Measurements from ENCODE around the gene CRIM1. TPM values are rescaled to one million over a fixed set of nuclear protein-coding genes. Genes with fewer than 3 reads are reported as not detected.

CRIM1 gene
- total RNA-seq, 1 donor from 2014 or later = 25.8 TPM

DNA sequence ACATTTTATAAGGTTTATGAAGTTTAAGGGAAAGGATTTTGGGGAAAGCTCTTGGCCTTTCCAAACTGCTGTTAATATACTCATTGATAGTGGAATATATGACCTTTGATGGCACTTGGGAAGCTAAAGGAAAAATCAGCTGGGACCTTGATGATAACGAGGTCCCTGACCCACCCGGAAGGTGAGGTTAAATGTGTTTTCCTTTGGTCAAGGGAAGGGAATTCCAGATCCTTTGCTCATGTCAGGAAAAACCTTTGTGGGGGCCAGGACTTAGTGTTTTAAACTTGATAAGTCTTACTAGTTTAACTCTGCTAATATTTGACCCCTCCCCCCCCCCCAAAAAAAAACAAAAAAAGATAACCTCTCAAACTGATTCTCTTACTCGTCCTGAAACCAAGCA, 50.7 kb downstream of the CRIM1 start:
- Mint-ChIP-seq H3K27me3 (no peaks in the 10 kb centered on the region), H3K36me3 (ENCODE audit: insufficient read depth) (no peaks in the 10 kb centered on the region), H3K4me1 (ENCODE audit: low read depth) (peaks cover 8% of the 10 kb centered on the region), H3K4me3 (ENCODE audit: low read depth) (no peak overlapping the region), H3K27ac (no peak overlapping the region), H3K9me3 (ENCODE audit: low read depth) (no peaks in the 10 kb centered on the region)
- TF ChIP-seq CTCF (IDR thresholded peaks at IDR 0.05; ENCODE audit: unreplicated experiment) = no peak
- no peak for DNase-seq (ENCODE audit: low spot score, unreplicated experiment)

GRCh38 chr2:36407413-36407812, 51.8 kb downstream of the CRIM1 start:
- peaks cover 8% of the 10 kb centered on the region for H3K4me1 Mint-ChIP-seq (ENCODE audit: low read depth)
- H3K27ac Mint-ChIP-seq = no peak overlapping the region
- TF ChIP-seq CTCF (IDR thresholded peaks at IDR 0.05; ENCODE audit: unreplicated experiment) = no peak
- H3K9me3 Mint-ChIP-seq (ENCODE audit: low read depth) = no peaks in the 10 kb centered on the region
- H3K36me3 Mint-ChIP-seq (ENCODE audit: insufficient read depth) = no peaks in the 10 kb centered on the region
- no peaks in the 10 kb centered on the region for H3K27me3 Mint-ChIP-seq
- DNase-seq (ENCODE audit: low spot score, unreplicated experiment) = no peak
- no peak overlapping the region for H3K4me3 Mint-ChIP-seq (ENCODE audit: low read depth)

DNA sequence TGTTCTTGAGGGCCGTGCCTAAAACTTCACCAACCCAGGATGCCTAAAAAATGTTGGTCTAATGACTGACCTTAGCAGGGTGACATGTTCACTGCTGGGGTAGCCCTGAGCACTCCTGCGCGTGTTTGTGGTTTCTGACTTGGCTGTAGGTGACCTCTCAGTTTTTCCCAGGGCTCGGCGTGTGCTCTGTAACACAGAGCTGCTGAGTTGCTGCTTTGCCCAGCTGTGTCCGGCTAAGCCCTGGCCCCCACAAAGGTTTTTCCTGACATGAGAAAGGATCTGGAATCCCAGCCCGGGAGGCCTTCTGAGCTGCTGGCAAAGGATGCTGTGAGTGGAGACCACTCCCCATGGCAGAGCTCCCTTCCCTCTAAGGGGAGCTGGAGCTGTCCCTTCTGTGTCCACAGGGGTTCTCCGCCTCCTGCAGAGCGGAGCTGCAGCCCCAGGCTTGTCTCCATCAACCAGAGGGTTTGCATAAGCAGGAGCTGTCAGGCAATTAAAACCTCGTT, 52.7 kb downstream of the CRIM1 start:
- Mint-ChIP-seq H3K4me3 (ENCODE audit: low read depth) (no peak overlapping the region), H3K36me3 (ENCODE audit: insufficient read depth) (no peaks in the 10 kb centered on the region), H3K9me3 (ENCODE audit: low read depth) (no peaks in the 10 kb centered on the region), H3K4me1 (ENCODE audit: low read depth) (peaks cover 8% of the 10 kb centered on the region), H3K27me3 (no peaks in the 10 kb centered on the region), H3K27ac (no peak overlapping the region)
- TF ChIP-seq CTCF (IDR thresholded peaks at IDR 0.05; ENCODE audit: unreplicated experiment) = no peak
- DNase-seq (ENCODE audit: low spot score, unreplicated experiment) = no peak

DNA sequence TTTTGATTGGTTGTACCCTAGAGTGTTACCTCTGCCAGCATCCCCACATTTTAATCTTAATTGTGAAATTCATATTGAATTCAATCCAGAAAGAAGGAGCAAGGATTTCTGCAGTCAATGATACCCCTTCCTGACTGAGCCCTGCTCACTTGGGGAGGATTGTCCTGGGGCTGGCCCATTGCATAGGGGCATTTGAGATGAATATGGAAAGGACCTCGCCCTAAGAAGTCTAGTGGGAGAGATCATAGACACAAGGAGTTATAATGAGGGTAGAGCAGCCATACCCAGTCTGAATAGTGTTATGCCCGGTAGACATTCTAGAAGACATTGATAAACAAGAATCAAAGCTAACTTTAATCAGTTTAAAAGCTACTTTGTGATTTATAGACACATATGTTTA, 53.8 kb downstream of the CRIM1 start:
- Mint-ChIP-seq H3K4me1 (ENCODE audit: low read depth) (peaks cover 8% of the 10 kb centered on the region), H3K9me3 (ENCODE audit: low read depth) (no peaks in the 10 kb centered on the region), H3K27ac (no peak overlapping the region), H3K27me3 (no peaks in the 10 kb centered on the region), H3K4me3 (ENCODE audit: low read depth) (no peak overlapping the region), H3K36me3 (ENCODE audit: insufficient read depth) (no peaks in the 10 kb centered on the region)
- TF ChIP-seq CTCF (IDR thresholded peaks at IDR 0.05; ENCODE audit: unreplicated experiment) = no peak
- no peak for DNase-seq (ENCODE audit: low spot score, unreplicated experiment)

DNA sequence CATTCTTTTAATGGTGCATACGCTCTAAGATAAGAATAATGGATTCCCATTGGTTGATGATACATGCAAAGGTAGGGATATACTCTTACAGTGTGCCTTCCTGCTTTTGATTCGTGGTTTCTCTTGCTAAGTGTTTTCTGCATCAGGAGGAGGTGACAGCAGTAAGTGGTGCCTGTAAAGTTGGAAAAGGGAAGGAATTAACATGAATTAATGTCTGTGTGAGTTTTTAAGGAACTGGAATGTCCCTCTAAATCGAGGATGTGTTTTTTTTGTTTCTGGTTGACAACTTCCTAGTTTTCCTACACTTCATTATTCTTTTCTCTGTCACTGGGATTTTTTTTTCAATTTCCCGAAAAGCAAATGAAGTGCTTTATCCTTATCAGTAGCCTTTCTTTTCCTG, 54.4 kb downstream of the CRIM1 start:
- peaks cover 12% of the 10 kb centered on the region for H3K4me1 Mint-ChIP-seq (ENCODE audit: low read depth)
- no peaks in the 10 kb centered on the region for H3K9me3 Mint-ChIP-seq (ENCODE audit: low read depth)
- H3K27me3 Mint-ChIP-seq = no peaks in the 10 kb centered on the region
- no peak overlapping the region for H3K27ac Mint-ChIP-seq
- DNase-seq (ENCODE audit: low spot score, unreplicated experiment) = no peak
- no peak for TF ChIP-seq CTCF (IDR thresholded peaks at IDR 0.05; ENCODE audit: unreplicated experiment)
- no peaks in the 10 kb centered on the region for H3K36me3 Mint-ChIP-seq (ENCODE audit: insufficient read depth)
- no peak overlapping the region for H3K4me3 Mint-ChIP-seq (ENCODE audit: low read depth)

Measured in progenitor cell of endocrine pancreas (in vitro differentiated cells).